SK-N-SH treated with all-trans-retinoic acid at 6 μM for 48 hours (cell line): ENCODE measurements around the gene LIMCH1.

Experiments
- ATAC-seq: fragments of 200-7000 bp; cut with Tn5 transposase; 3 replicates; pipeline ENCODE4 v1.9.1; 2020; ENCODE audit warnings: mild to moderate bottlenecking, moderate library complexity
- ARNTL ChIP-seq: fragments of 450-650 bp; formaldehyde crosslinking; IDR thresholded peaks from 2 replicates; pipeline ENCODE4 v1.5.0; 2020; ENCODE audit warnings: low read depth, mild to moderate bottlenecking, moderate library complexity, borderline replicate concordance
- BACH2 ChIP-seq: fragments of 250-450 bp; sonication (Bioruptor Pico); IDR thresholded peaks from 2 replicates; pipeline ENCODE4 v1.9.0; 2021; ENCODE audit warnings: mild to moderate bottlenecking, borderline replicate concordance
- CSDC2 ChIP-seq: fragments of 250-450 bp; sonication (Bioruptor Pico); IDR thresholded peaks from 2 replicates; pipeline ENCODE4 v1.5.0; 2020; ENCODE audit warnings: mild to moderate bottlenecking, moderate library complexity
- GLIS3 ChIP-seq: fragments of 250-450 bp; sonication (Bioruptor Pico); IDR thresholded peaks from 2 replicates; pipeline ENCODE4 v1.5.0; 2020; ENCODE audit warnings: mild to moderate bottlenecking, moderate library complexity
- ISL1 ChIP-seq: fragments of 250-450 bp; sonication (Bioruptor Pico); IDR thresholded peaks from 2 replicates; pipeline ENCODE4 v2.1.2; 2022; ENCODE audit warnings: mild to moderate bottlenecking, moderate library complexity
- OSR1 ChIP-seq: fragments of 250-450 bp; sonication (Bioruptor Pico); IDR thresholded peaks from 2 replicates; pipeline ENCODE4 v1.8.0; 2022; ENCODE audit warnings: moderate library complexity, mild to moderate bottlenecking, inconsistent platforms
- PPARA ChIP-seq: fragments of 250-450 bp; sonication (Bioruptor Pico); IDR thresholded peaks from 2 replicates; pipeline ENCODE4 v1.5.0; 2020; ENCODE audit warnings: mild to moderate bottlenecking, borderline replicate concordance
- RARB ChIP-seq: fragments of 250-450 bp; sonication (Bioruptor Pico); IDR thresholded peaks from 2 replicates; pipeline ENCODE4 v1.8.0; 2021; ENCODE audit warnings: mild to moderate bottlenecking, moderate library complexity
- SNAI2 ChIP-seq: fragments of 250-450 bp; sonication (Bioruptor Pico); IDR thresholded peaks from 2 replicates; pipeline ENCODE4 v1.5.0; 2020; ENCODE audit warnings: mild to moderate bottlenecking, moderate library complexity
- TOX ChIP-seq: fragments of 250-450 bp; sonication (Bioruptor Pico); IDR thresholded peaks from 2 replicates; pipeline ENCODE4 v1.8.0; 2021; ENCODE audit warnings: mild to moderate bottlenecking, moderate library complexity, borderline replicate concordance
- ZC3H10 ChIP-seq: fragments of 250-450 bp; sonication (Bioruptor Pico); IDR thresholded peaks from 2 replicates; pipeline ENCODE4 v1.5.1; 2021; ENCODE audit warnings: mild to moderate bottlenecking, moderate library complexity
- ZFP3 ChIP-seq: fragments of 250-450 bp; sonication (Bioruptor Pico); IDR thresholded peaks from 2 replicates; pipeline ENCODE4 v1.5.0; 2020; ENCODE audit warnings: mild to moderate bottlenecking, moderate library complexity
- ZFP30 ChIP-seq: fragments of 450-650 bp; formaldehyde crosslinking; IDR thresholded peaks from 2 replicates; pipeline ENCODE4 v1.5.0; 2022; ENCODE audit warnings: mild to moderate bottlenecking, moderate library complexity
- ZNF565 ChIP-seq: fragments of 450-650 bp; formaldehyde crosslinking; conservative IDR thresholded peaks from 2 replicates; pipeline ENCODE4 v1.5.0; 2020; ENCODE audit warnings: low read depth, mild to moderate bottlenecking, moderate library complexity
- TF ChIP-seq, protein P1 (sequence below): fragments of 250-450 bp; sonication (Bioruptor Pico); IDR thresholded peaks from 2 replicates; pipeline ENCODE4 v1.8.0; 2020; ENCODE audit warnings: mild to moderate bottlenecking, moderate library complexity, borderline replicate concordance
- TF ChIP-seq, protein P2 (sequence below): fragments of 250-450 bp; sonication (Bioruptor Pico); IDR thresholded peaks from 2 replicates; pipeline ENCODE4 v1.8.0; 2021; ENCODE audit warnings: low read depth, mild to moderate bottlenecking, moderate library complexity, borderline replicate concordance
- TF ChIP-seq, protein P3 (sequence below): fragments of 250-450 bp; sonication (Bioruptor Pico); IDR thresholded peaks from 2 replicates; pipeline ENCODE4 v1.5.1; 2021; ENCODE audit warnings: mild to moderate bottlenecking, moderate library complexity
- TF ChIP-seq, protein P4 (sequence below): fragments of 250-450 bp; sonication (Bioruptor Pico); IDR thresholded peaks from 2 replicates; pipeline ENCODE4 v1.5.1; 2020; ENCODE audit warnings: low read depth, mild to moderate bottlenecking, moderate library complexity

Gene LIMCH1

DNA sequence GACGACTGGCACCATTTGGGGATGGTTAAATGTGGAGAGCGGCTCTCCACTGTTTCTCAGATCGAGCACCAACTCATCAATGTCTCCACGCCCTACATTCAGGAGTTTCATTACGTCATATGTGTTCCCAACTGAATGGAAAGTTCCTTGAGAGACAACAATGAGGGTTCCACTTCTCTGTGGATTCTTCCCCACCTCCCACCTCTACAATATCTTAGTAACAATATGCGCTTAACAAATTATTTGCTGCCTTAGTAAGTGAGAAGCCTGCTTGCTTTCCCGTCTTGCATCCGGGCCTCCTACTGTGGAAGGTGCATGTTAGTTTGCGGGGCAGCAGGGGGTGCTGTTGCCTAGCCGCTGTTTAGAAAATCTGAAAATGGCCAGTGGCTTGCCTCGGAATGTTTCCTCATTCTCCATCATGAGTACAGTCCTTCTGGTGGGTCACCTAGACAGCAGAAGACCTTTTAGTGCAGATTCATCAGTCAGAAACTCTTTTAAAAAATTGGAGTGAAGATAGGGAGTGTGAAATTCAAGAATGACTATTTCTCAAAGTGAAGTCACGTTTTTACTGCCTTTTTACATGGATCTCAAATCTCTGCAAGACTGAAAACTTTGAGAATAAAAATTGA, 154.9 kb downstream of the LIMCH1 start:
- peak; percentile 93 for ATAC-seq
- TF ChIP-seq, protein P1, sequence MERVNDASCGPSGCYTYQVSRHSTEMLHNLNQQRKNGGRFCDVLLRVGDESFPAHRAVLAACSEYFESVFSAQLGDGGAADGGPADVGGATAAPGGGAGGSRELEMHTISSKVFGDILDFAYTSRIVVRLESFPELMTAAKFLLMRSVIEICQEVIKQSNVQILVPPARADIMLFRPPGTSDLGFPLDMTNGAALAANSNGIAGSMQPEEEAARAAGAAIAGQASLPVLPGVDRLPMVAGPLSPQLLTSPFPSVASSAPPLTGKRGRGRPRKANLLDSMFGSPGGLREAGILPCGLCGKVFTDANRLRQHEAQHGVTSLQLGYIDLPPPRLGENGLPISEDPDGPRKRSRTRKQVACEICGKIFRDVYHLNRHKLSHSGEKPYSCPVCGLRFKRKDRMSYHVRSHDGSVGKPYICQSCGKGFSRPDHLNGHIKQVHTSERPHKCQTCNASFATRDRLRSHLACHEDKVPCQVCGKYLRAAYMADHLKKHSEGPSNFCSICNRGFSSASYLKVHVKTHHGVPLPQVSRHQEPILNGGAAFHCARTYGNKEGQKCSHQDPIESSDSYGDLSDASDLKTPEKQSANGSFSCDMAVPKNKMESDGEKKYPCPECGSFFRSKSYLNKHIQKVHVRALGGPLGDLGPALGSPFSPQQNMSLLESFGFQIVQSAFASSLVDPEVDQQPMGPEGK (CRISPR knock-in tag), result no peak
- TF ChIP-seq TOX (CRISPR knock-in tag) (no peak), ZC3H10 (CRISPR knock-in tag) (no peak)

DNA sequence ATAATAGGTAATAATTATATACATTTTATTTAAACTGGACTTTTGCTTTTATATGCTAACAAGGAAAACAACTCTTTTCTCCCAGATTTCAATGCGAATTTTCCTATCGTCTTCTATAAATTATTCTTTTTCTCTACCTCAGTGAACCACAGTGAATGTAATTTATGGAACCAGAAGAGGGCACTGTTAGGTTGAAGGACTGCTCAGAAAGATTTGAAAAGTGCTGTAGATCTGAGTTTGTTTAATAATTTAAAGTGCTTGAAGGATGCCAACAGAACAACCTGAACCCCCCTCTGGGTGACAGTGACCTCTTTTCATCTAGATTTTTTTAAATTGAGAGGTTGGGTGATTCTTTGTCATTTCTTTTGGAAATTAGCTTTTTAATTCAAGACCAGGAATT, 155.7 kb downstream of the LIMCH1 start:
- TF ChIP-seq CSDC2 (CRISPR knock-in tag) (no peak), GLIS3 (CRISPR knock-in tag) (no peak)
- TF ChIP-seq, protein P1 (CRISPR knock-in tag), result no peak
- TF ChIP-seq, all 23 proteins: peak for 0
- ATAC-seq, result peak; percentile 73; the same call in 2 of the 3 replicates

DNA sequence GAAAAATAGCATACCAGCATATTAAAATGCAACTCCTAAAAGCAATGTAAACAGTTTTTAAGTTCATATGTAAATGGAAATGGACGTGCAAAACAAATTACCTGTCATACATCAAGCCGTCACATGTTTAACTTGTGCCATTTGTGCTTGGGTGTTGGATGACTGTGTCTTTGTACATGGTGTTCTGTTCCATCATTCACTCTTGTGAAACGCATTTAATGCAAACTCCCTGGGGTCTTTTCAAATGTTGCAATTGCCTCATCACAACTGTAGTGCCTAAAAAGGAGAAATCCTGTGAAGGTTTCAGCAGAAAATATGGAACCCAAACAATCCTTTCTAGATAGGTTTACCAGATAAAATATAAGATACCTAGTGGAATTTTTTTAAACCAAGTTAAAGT, 158.2 kb downstream of the LIMCH1 start:
- ATAC-seq, result no peak

DNA sequence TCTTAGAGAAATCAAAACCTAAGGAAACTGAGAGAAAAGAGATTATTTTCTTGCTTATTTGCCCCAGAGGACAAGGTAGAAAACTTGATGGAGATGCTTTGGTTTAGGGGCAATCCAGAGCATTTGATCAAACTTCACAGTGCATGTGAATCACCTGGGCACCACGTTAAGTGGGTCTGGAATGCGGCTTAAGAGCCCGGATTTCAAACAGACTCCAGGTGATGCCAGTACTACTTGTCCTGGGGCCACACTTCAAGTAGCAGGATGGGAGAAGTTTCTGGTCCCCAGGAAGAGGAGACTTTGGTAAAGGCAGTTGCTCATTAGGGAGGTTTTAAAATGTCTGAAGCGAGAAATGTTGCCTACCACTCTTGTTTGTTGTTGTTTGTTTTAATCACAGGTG, 158.8 kb downstream of the LIMCH1 start:
- no peak for TF ChIP-seq ZFP30 (CRISPR knock-in tag)
- TF ChIP-seq, protein P2, sequence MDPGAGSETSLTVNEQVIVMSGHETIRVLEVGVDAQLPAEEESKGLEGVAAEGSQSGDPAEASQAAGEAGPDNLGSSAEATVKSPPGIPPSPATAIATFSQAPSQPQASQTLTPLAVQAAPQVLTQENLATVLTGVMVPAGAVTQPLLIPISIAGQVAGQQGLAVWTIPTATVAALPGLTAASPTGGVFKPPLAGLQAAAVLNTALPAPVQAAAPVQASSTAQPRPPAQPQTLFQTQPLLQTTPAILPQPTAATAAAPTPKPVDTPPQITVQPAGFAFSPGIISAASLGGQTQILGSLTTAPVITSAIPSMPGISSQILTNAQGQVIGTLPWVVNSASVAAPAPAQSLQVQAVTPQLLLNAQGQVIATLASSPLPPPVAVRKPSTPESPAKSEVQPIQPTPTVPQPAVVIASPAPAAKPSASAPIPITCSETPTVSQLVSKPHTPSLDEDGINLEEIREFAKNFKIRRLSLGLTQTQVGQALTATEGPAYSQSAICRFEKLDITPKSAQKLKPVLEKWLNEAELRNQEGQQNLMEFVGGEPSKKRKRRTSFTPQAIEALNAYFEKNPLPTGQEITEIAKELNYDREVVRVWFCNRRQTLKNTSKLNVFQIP (CRISPR knock-in tag), result no peak
- ATAC-seq, result no peak

More for the DNA sequence above, 158.2 kb downstream of the LIMCH1 start:
- no peak for TF ChIP-seq ZFP3
- no peak for TF ChIP-seq ZC3H10 (CRISPR knock-in tag)
- TF ChIP-seq, all 23 proteins: peak for 0

DNA sequence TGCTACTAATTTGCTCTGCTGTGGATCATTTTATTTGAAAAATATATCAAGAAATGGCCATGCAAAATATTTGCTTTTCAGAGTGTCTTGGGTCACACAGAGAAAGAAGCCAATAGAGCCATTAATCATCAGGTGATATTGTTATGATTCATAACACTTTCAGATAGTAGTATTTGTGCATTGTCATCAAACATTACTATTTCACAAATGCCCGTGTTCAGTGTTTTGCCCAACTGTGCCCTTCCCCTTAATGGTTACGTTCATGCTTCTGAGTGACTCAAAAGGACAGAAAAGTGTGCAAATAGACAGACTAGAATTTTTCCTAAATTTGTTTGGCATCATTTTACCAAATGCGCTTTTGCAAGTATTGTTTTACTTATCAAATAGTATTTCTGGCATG, 164.0 kb downstream of the LIMCH1 start:
- no peak for ATAC-seq
- TF ChIP-seq SNAI2 (CRISPR knock-in tag) (no peak), ARNTL (CRISPR knock-in tag) (no peak), OSR1 (no peak), BACH2 (CRISPR knock-in tag) (no peak), ZC3H10 (CRISPR knock-in tag) (no peak), GLIS3 (CRISPR knock-in tag) (no peak), PPARA (CRISPR knock-in tag) (no peak), ZNF565 (no peak), RARB (CRISPR knock-in tag) (no peak), ISL1 (CRISPR knock-in tag) (no peak)
- TF ChIP-seq, protein P3, sequence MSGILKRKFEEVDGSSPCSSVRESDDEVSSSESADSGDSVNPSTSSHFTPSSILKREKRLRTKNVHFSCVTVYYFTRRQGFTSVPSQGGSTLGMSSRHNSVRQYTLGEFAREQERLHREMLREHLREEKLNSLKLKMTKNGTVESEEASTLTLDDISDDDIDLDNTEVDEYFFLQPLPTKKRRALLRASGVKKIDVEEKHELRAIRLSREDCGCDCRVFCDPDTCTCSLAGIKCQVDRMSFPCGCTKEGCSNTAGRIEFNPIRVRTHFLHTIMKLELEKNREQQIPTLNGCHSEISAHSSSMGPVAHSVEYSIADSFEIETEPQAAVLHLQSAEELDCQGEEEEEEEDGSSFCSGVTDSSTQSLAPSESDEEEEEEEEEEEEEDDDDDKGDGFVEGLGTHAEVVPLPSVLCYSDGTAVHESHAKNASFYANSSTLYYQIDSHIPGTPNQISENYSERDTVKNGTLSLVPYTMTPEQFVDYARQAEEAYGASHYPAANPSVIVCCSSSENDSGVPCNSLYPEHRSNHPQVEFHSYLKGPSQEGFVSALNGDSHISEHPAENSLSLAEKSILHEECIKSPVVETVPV (CRISPR knock-in tag), result no peak
- TF ChIP-seq, protein P4, sequence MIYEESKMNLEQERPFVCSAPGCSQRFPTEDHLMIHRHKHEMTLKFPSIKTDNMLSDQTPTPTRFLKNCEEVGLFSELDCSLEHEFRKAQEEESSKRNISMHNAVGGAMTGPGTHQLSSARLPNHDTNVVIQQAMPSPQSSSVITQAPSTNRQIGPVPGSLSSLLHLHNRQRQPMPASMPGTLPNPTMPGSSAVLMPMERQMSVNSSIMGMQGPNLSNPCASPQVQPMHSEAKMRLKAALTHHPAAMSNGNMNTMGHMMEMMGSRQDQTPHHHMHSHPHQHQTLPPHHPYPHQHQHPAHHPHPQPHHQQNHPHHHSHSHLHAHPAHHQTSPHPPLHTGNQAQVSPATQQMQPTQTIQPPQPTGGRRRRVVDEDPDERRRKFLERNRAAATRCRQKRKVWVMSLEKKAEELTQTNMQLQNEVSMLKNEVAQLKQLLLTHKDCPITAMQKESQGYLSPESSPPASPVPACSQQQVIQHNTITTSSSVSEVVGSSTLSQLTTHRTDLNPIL (CRISPR knock-in tag), result no peak
